SIG-M5 (cell line): ENCODE results near the gene DIAPH3.

Source experiments
- DNase-seq: peaks from one replicate; lab custom pipeline; 2025; lab: John Stamatoyannopoulos, UW

The DIAPH3 gene

GRCh38 chr13:59715611-59716010 lies 448.1 kb downstream of the DIAPH3 start:
- DNase-seq, result no peak

DNA sequence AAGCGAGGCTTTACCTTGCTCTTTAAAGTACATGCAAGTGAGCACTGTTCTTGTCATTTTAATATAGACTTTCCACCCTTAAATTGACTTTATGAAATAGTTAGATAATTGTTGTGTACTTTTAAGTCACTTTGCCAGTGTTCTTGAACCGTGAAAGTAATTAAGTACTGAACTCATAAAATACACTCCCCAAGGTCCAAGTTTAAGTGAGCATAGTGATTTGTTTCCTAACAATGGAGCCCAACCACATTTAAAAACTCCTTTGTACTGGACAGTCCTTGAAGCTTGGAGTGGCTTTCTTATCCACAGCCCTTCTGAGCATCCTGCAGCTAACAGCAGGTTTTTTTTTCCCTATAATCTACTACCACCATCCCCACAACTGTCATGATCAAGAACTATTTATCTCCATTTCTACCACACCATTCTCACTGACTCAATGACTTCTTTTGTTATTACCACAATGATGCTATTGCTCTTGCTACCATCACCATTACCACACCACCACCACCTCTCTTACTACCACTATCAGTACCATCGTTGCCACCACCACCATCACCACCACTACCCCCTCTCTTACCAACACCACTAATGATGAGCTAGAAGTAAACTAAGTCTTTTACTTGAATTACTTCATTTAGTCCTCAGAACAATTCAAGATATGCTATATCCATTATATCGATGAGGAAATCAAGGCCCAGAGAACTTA lies 452.6 kb downstream of the DIAPH3 start:
- no peak for DNase-seq

DNA sequence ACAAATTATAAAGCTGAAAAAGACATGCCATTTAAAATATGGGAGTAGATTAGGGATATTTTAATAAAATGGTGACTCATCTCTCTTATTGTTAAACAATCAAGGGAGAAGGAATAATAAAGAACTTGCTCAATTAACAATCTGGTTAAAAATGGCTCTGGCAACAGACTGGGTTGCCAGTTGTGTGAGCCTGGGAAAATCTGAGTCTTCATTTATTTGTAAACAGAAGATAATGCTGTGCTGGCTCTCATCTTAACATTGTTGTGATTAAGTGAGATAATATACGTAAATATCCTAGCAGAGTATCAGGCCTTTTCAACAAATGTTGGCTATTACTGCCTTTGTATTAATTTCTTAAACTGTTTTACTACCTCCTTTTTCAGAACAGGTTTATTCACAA lies 453.3 kb downstream of the DIAPH3 start:
- no peak for DNase-seq

GRCh38 chr13:59706101-59706976 lies 457.4 kb downstream of the DIAPH3 start:
- DNase-seq, result no peak

GRCh38 chr13:59702269-59702668 lies 461.5 kb downstream of the DIAPH3 start:
- no peak for DNase-seq

- no peak for DNase-seq
Measured at GRCh38 chr13:59701261-59701660, 462.5 kb downstream of the DIAPH3 start.

- no peak for DNase-seq
Measured at GRCh38 chr13:59700281-59700680, 463.4 kb downstream of the DIAPH3 start.

GRCh38 chr13:59696271-59696670 lies 467.5 kb downstream of the DIAPH3 start:
- no peak for DNase-seq

DNA sequence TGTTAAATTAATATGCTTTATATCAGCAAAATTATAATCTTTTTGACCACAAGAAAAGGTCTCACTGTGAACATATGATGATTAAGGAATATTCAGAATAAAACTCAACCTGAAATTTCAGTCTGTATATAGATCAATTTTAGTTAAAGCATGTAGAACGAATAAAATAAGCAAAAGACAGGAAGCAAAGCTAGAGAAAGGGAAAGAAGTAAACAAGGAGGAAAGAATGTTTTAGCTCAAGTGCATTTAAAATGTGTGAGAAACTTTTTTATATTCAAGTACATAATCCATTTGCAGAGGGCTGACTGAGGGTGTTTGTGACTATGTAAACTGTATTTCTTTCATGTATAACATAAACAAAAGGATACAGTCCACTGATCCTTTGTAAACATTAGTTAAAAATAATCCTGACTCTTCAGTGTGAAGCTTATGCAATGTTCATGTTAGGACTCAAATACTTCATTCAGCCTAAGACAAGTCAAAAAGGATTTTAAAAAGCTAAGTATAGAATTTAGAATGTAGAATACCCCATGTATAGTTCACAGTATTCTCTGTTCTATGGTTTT lies 472.1 kb downstream of the DIAPH3 start:
- DNase-seq, result no peak

DNA sequence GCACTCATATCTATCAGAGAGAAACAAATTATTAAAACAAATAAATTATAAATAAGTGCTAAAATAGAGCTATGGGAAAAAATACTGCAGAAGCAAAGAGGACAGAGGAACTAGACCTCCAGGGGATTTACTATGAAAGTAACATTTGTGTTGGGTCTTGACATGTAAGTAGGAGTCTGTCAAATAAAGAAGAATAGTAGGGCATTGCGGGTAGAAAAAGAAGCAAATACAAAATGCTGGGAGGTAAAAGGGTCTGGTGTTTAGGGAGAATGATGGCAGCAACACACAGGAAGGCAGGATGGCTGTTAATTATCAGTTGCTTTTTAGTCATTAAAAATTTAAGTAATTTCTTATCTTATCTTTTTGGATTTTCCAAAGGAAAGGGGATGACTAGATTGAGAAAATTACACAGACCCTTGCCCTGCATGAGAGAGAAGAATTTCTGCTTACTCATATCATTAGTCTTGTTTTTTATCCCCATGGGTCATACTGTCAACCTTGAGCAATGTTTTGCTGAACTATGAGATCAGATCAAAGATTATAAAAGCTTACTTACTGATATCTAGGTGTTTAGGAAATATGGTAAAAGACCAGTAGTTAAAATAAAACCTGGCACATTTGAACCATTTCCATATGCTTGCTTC lies 472.7 kb downstream of the DIAPH3 start:
- DNase-seq, result no peak

GRCh38 chr13:59689057-59689456 lies 474.7 kb downstream of the DIAPH3 start:
- DNase-seq, result no peak

GRCh38 chr13:59686798-59687394 lies 476.8 kb downstream of the DIAPH3 start:
- no peak for DNase-seq

GRCh38 chr13:59684105-59684504 lies 479.6 kb downstream of the DIAPH3 start:
- no peak for DNase-seq

DNA sequence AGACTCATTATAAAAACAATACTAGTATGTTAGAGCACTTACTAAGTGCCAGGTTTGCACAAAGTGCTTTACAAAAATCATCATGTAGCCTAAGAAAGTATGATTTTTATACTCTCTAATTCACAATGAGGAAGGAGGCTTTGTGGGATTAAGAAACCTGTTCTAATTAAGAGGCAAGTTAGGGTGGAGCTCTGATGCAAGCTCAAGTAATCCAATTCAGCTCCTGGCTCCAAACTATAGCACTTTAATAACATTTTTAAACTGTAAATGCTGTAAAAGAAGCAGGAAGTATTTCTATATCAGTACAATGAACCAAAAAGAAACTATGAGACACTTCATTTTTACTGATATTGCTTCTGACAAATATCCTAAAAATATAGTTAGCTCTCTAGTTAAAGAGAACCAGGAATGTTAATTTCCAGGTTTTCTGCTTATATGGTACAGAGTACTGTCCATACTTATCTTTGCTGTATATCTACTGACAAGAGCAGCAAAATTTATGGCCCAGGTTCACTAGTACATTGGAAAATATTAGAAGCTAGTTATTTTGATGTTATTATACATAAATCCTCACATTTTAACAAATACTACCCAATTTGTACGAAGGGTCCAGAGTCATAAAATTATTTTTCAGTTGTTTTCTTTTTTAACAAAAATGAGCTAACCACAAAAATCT lies 482.0 kb downstream of the DIAPH3 start:
- DNase-seq, result no peak

- DNase-seq, result no peak
Measured at GRCh38 chr13:59680429-59681024, 483.2 kb downstream of the DIAPH3 start.

- DNase-seq, result no peak
Measured at GRCh38 chr13:59679254-59679653, 484.5 kb downstream of the DIAPH3 start.

DNA sequence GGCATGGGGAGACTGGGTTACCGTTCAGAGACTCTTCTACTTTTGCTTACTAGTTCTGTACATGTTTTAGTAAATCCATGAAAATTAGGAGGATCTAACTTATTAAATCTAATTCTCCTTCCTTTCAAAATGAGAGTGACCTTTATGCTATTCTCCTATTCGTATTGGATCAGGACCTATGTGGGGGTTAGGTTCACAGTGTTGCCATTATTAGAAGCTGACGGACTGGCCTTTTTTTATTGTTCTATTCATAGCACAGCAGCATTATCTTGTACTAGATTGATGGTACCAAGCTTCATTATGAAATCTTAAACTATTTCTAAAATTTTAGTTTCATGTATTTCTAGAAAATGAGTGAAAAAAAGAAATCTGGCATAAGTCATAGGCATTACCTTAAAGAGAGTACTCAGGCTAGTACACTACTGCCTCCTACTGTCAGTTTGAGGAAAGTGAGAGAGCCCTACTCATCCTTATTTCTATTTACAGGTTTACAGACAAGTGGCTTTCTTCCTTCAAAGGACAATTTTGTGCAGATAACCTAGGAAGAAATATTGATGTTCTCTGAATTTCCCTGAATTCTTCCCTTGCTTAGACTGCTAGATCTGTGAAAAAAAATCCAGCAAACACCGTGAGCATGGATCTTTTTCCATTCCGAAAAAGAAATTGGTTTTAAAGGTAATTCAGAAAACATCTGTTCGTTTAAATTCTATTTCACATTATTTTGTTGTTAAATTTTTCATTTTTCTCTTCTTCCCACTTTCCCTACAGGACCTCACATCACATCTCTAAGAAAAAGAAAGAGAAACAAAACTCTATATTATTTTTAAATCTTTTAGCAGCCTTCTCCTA lies 485.5 kb downstream of the DIAPH3 start:
- no peak for DNase-seq

DNA sequence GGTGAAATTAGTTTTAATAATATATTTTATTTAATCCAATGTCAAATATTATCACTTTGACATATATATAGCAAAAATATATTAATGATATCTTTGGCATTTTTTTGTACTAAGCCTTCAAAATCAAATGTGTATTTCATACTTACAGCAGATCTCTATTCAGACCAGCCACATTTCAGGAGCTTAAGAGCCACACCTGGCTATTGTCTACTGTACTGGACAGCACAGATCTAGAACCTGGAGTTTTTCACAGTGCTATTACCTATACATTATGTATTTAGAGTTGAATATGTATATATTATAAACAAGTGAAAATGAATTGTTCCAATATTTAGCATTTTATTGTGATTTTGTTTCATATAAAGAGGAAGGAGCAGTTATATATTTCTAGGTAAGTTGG lies 486.3 kb downstream of the DIAPH3 start:
- DNase-seq, result no peak

- DNase-seq, result no peak
Measured at GRCh38 chr13:59674616-59675015, 489.1 kb downstream of the DIAPH3 start.

- no peak for DNase-seq
Measured at GRCh38 chr13:59673286-59673685, 490.4 kb downstream of the DIAPH3 start.
